ENCODE measurements around the gene SON. TPM values are rescaled to one million over a fixed set of nuclear protein-coding genes. Genes with fewer than 3 reads are reported as not detected.

SON gene
- total and polyA plus RNA-seq, 2 of the 13 experiments (the other 11 are each of a cell fraction or from before 2014, with no cell fraction given): 61.3 to 78.3 TPM

DNA sequence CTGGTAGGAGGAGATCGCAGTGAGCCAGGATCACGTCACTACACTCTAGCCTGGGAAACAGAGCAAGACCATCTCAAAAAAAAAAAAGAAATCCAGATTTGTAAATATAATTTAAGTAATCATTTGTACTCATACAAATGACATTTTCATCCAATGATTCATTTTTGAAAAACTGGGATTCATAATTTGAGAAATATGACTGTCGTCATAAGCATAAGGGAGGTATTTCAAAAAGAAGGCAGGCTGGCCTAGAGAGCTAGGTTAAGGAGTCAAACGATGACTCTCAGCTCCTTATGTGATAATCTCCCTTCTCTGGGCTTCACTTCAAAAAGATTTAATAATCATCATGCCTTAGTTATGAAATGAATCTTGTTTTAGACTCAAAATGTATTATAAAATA is 3.2 kb upstream of the SON start (continued):
- TF ChIP-seq SIX1 (CRISPR knock-in tag; IDR thresholded peaks at IDR 0.05; ENCODE audit: borderline replicate concordance) (no peak), SMAD3 (CRISPR knock-in tag; IDR thresholded peaks at IDR 0.05) (no peak), ZBTB44 (CRISPR knock-in tag; IDR thresholded peaks at IDR 0.05) (no peak), SP1 (IDR thresholded peaks at IDR 0.05) (no peak), SP1 (CRISPR knock-in tag; IDR thresholded peaks at IDR 0.05) (no peak), JUND (CRISPR knock-in tag; IDR thresholded peaks at IDR 0.05) (no peak), FOXJ3 (CRISPR knock-in tag; IDR thresholded peaks at IDR 0.05; ENCODE audit: borderline replicate concordance) (no peak), ZBTB21 (CRISPR knock-in tag; IDR thresholded peaks at IDR 0.05) (no peak), ZMYM3 (CRISPR knock-in tag; IDR thresholded peaks at IDR 0.05) (no peak), FOSL2 (CRISPR knock-in tag; IDR thresholded peaks at IDR 0.05) (no peak)
- TF ChIP-seq, protein P1, sequence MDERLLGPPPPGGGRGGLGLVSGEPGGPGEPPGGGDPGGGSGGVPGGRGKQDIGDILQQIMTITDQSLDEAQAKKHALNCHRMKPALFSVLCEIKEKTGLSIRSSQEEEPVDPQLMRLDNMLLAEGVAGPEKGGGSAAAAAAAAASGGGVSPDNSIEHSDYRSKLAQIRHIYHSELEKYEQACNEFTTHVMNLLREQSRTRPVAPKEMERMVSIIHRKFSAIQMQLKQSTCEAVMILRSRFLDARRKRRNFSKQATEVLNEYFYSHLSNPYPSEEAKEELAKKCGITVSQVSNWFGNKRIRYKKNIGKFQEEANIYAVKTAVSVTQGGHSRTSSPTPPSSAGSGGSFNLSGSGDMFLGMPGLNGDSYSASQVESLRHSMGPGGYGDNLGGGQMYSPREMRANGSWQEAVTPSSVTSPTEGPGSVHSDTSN (CRISPR knock-in tag; IDR thresholded peaks at IDR 0.05): no peak

GRCh38 chr21:33540711-33541104 is 2.1 kb upstream of the SON start:
- Histone ChIP-seq H3K27ac (ENCODE audit: extremely low read length, insufficient read depth, low read length) (peak overlapping the region; percentile 100), H3K36me3 (replicated peaks in 1 of 2; ENCODE audit: control insufficient read depth in 1 of 2, insufficient read depth in 2 of 2, low read length in 2 of 2) (peaks cover 4 to 35% of the 10 kb centered on the region in 2 experiments; a peak in 4 of 5 replicates), H2AFZ (ENCODE audit: low read length) (no peak overlapping the region), H4K20me1 (ENCODE audit: insufficient read depth, low read length) (peaks cover 29% of the 10 kb centered on the region), H3K9ac (ENCODE audit: insufficient read depth, low read depth, low read length) (peak overlapping the region; percentile 100), H3K27me3 (ENCODE audit: control insufficient read depth in 1 of 2, insufficient read depth in 2 of 2, low read length in 2 of 2) (no peaks in the 10 kb centered on the region; a peak in 1 of 5 replicates), H3K4me1 (ENCODE audit: insufficient read depth, low read length) (peaks cover 16% of the 10 kb centered on the region), H3K9me3 (ENCODE audit: low read length) (no peaks in the 10 kb centered on the region), H3K4me3 (replicated peaks in 1 of 3; ENCODE audit: insufficient read depth in 1 of 3, low read depth in 2 of 3, low read length in 3 of 3) (peak overlapping the region; percentile 85 to 98 (median 85)), H3K4me2 (ENCODE audit: low read depth, low read length) (peak overlapping the region; percentile 89), H3K79me2 (ENCODE audit: insufficient read depth, low read length) (peaks cover 67% of the 10 kb centered on the region)
- in situ Hi-C loops (cut with HindIII; ENCODE audit: extremely low pct_ligation_motif_present, low pct_unique_long_range_greater_than_20kb) (no loop called here), intact Hi-C loops (cut with micrococcal nuclease; ENCODE audit: unreplicated experiment) (loop anchor here (5.0 kb wide), 1 partner anchor 47 kb away; the partner anchor contains the start of gene DONSON)
- TF ChIP-seq ZNF12 (CRISPR knock-in tag; IDR thresholded peaks at IDR 0.05) (peak; percentile 72; the same call in 1 of the 2 replicates), DMAP1 (CRISPR knock-in tag; IDR thresholded peaks at IDR 0.05) (no peak), RBFOX2 (IDR thresholded peaks at IDR 0.05; ENCODE audit: low read depth, low read length) (0 out of 2 replicates have a peak, but pooled peaks have one; percentile 41)
- DNase-seq (ENCODE audit: low spot score) (no peak), ATAC-seq (no peak), FAIRE-seq (no peak)
- no TSS peak for BruUV-seq (replicated peaks)
- POLR2A ChIA-PET: interaction anchor here (1.2 to 2.0 kb wide), 3 partner anchors 49 to 216 kb away, joined by 3 to 5 read pairs (median 3); partner anchors contain the start of genes DNAJC28 and IFNAR1
- 43% methylated on average over 3 of the region's 3 CpGs for WGBS (ENCODE audit: low lambda C conversion rate)
- CTCF ChIA-PET (ENCODE audit: low intra/inter-chr PET ratio, low total read pairs): no interaction called here

Data from HepG2 (cell line).